Brain microvascular endothelial cell (primary cell): Measurements from ENCODE around the gene VPS9D1.

ENCODE experiments used
- DNase-seq: peaks from one replicate; pipeline ENCODE4 v3.0.0-alpha.2; 2020
- H3K27ac ChIP-seq: fragments of 250-450 bp; sonication (Bioruptor Pico); 2 replicates; pipeline ENCODE4 v1.5.1; 2020; ENCODE audit warnings: mild to moderate bottlenecking, moderate library complexity
- H3K27me3 ChIP-seq: fragments of 250-450 bp; sonication (Bioruptor Pico); replicated peaks from 2 replicates; pipeline ENCODE4 v1.5.1; 2020; ENCODE audit warnings: mild to moderate bottlenecking
- H3K36me3 ChIP-seq: fragments of 250-450 bp; sonication (Bioruptor Pico); replicated peaks from 2 replicates; pipeline ENCODE4 v1.5.1; 2020; ENCODE audit warnings: mild to moderate bottlenecking
- H3K4me3 ChIP-seq: 2 replicates; pipeline ENCODE4 v1.5.1; 2011; ENCODE audit warnings: low read depth, mild to moderate bottlenecking, control low read depth, low read length, moderate library complexity
- CTCF ChIP-seq: IDR thresholded peaks from 2 replicates; pipeline ENCODE4 v1.5.1; 2011; ENCODE audit warnings: low read depth, mild to moderate bottlenecking, moderate library complexity, low read length, control low read depth, inconsistent platforms; ENCODE audit errors: missing control alignments
- in situ Hi-C: cut with HindIII; loops from 2 replicates; pipeline ENCODE4 v1.10.0; 2017; ENCODE audit warnings: low sequenced_read_pairs, low pct_ligation_motif_present

Gene VPS9D1

GRCh38 chr16:89709716-89710432 lies 10.8 kb downstream of the VPS9D1 start:
- TF ChIP-seq CTCF = no peak
- no peak overlapping the region for H3K27ac ChIP-seq
- in situ Hi-C loops = no loop called here
- no peaks in the 10 kb centered on the region for H3K36me3 ChIP-seq
- DNase-seq = no peak
- H3K4me3 ChIP-seq = no peak overlapping the region
- no peaks in the 10 kb centered on the region for H3K27me3 ChIP-seq

DNA sequence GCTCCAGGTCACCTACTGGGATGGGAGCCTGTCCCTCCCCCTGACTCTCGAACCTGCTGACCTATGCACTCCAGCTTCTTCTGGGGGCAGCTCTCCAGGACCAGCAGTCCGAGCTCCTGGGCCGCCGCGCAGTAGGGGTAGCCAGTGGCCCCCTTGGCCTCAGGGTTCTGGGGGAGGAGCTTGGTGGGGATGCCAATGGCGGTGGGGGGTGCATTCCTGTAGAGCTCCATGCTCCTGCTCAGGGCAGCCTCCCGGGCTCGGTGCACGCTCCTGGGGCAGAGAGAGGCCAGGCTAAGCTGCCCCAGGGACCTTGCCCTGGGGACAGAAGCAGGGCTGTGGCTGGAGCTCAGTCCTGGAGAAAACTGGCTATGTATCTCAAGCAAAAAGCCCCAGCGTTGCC lies 11.5 kb downstream of the VPS9D1 start:
- no peak for DNase-seq
- Histone ChIP-seq H3K36me3 (no peaks in the 10 kb centered on the region), H3K27ac (no peak overlapping the region), H3K4me3 (no peak overlapping the region), H3K27me3 (no peaks in the 10 kb centered on the region)
- in situ Hi-C loops = no loop called here
- TF ChIP-seq CTCF = no peak

GRCh38 chr16:89708481-89708931 lies 12.2 kb downstream of the VPS9D1 start:
- H3K4me3 ChIP-seq = no peak overlapping the region
- TF ChIP-seq CTCF = no peak
- in situ Hi-C loops = no loop called here

DNA sequence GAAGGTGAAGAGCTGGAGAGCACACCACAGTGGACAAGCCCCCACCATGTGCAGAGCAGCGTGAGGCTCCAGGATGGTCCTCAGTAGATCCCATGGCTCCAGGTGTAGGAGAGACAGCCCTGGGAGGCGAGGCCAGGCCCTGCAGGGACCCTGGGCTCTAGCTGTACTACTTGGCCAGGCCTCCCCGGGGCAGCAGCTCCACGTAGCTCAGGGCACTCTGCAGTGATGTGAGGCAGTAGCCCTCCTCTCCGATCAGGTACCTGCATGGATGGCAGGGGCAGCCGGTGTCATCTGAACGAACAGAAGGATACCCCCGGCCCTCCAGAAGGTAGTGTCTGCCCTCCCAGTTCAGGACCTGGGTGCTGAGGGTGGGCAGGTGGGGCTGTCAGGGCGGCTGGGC lies 13.0 kb downstream of the VPS9D1 start:
- H3K4me3 ChIP-seq = no peak overlapping the region
- TF ChIP-seq CTCF = no peak
- H3K27ac ChIP-seq = no peak overlapping the region
- no peaks in the 10 kb centered on the region for H3K27me3 ChIP-seq
- in situ Hi-C loops = no loop called here
- no peak for DNase-seq
- no peaks in the 10 kb centered on the region for H3K36me3 ChIP-seq

More at GRCh38 chr16:89708481-89708931, 12.2 kb downstream of the VPS9D1 start:
- H3K27ac ChIP-seq = no peak overlapping the region
- no peaks in the 10 kb centered on the region for H3K27me3 ChIP-seq
- H3K36me3 ChIP-seq = no peaks in the 10 kb centered on the region
- DNase-seq = no peak

GRCh38 chr16:89706518-89707260 lies 14.0 kb downstream of the VPS9D1 start:
- H3K27ac ChIP-seq = no peak overlapping the region
- no peaks in the 10 kb centered on the region for H3K27me3 ChIP-seq
- in situ Hi-C loops = no loop called here
- TF ChIP-seq CTCF = no peak
- no peak overlapping the region for H3K4me3 ChIP-seq
- H3K36me3 ChIP-seq = no peaks in the 10 kb centered on the region
- DNase-seq = no peak
